Neural progenitor cell (in vitro differentiated cells): ENCODE measurements around the gene IRX3.

Experiments used
- EZH2 ChIP-seq: fragments of 200-600 bp; sonication (generic); IDR thresholded peaks from 2 replicates; pipeline ENCODE4 v1.6.1; 2017; ENCODE audit warnings: antibody characterized with exemption, mild to moderate bottlenecking, moderate library complexity
- EZH2phosphoT487 ChIP-seq: fragments of 200-600 bp; sonication (generic); IDR thresholded peaks from 2 replicates; pipeline ENCODE4 v1.6.1; 2017; ENCODE audit warnings: antibody characterized with exemption
- TF ChIP-seq, protein P1 (sequence below): fragments of 200-600 bp; sonication (generic); IDR thresholded peaks from 2 replicates; pipeline ENCODE4 v1.5.1; 2017; ENCODE audit warnings: antibody characterized with exemption, mild to moderate bottlenecking

DNA sequence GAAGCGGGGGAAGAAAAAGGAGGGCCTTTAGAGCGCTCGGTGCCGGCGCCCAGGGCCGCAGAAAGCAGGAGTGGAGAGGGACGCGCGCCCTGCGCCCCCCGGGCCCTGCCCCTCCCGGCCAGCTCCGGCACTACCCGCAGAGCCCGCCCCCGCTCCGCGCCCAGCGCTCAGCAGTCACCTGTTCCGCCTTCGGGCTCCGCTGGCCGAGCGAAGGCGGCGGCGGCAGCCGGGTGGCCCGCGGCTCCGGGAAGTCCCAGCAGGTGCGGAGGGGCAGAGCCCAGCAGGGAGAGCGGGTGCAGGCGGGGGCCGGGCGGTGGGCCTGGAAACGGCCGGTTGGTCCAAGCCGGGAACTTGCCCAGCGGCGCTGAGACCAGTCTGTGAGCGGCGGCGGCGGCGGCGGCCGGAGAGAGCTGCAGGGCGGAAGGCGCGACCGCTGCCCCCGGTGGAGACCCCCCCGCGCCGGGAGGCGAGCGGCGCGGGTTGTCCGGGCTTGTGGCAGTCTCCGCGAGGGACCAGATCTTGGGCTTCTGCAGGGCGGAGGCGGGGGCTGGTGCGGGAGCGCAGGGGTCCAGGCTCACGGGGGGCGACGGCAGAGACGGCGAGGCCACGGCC is 2.2 kb downstream of the IRX3 start:
- TF ChIP-seq, protein P1, sequence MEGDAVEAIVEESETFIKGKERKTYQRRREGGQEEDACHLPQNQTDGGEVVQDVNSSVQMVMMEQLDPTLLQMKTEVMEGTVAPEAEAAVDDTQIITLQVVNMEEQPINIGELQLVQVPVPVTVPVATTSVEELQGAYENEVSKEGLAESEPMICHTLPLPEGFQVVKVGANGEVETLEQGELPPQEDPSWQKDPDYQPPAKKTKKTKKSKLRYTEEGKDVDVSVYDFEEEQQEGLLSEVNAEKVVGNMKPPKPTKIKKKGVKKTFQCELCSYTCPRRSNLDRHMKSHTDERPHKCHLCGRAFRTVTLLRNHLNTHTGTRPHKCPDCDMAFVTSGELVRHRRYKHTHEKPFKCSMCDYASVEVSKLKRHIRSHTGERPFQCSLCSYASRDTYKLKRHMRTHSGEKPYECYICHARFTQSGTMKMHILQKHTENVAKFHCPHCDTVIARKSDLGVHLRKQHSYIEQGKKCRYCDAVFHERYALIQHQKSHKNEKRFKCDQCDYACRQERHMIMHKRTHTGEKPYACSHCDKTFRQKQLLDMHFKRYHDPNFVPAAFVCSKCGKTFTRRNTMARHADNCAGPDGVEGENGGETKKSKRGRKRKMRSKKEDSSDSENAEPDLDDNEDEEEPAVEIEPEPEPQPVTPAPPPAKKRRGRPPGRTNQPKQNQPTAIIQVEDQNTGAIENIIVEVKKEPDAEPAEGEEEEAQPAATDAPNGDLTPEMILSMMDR = no peak
- TF ChIP-seq EZH2phosphoT487 = peak; percentile 49
- TF ChIP-seq EZH2 = no peak
